Nephron (organoid): ENCODE data around the gene LPCAT3.

Experiments
- H3K27ac Mint-ChIP-seq, 3 experiments: 2 replicates each; pipeline ENCODE4 v1.8.0; 2020; ENCODE audit warnings: mixed read lengths in 3 of 3, mild to moderate bottlenecking in 2 of 3, moderate library complexity in 1 of 3
- H3K27me3 Mint-ChIP-seq: 2 replicates; pipeline ENCODE4 v1.8.0; 2021; ENCODE audit warnings: low read depth, mild to moderate bottlenecking, moderate library complexity, mixed read lengths
- H3K36me3 Mint-ChIP-seq: 2 replicates; pipeline ENCODE4 v1.8.0; 2020; ENCODE audit warnings: low read depth, mixed read lengths
- H3K4me1 Mint-ChIP-seq: 2 replicates; pipeline ENCODE4 v1.8.0; 2020; ENCODE audit warnings: mixed read lengths
- H3K4me3 Mint-ChIP-seq, 3 experiments: 2 replicates each; pipeline ENCODE4 v1.8.0; 2020; ENCODE audit warnings: mild to moderate bottlenecking in 3 of 3, mixed read lengths in 3 of 3, moderate library complexity in 2 of 3
- H3K9me3 Mint-ChIP-seq: 2 replicates; pipeline ENCODE4 v1.8.0; 2020; ENCODE audit warnings: mixed read lengths
- TF ChIP-seq, protein P1 (sequence below), 3 experiments: fragments of 200-600 bp; sonication (generic); IDR thresholded peaks; one replicate each; pipeline ENCODE4 v1.5.0; 2021; ENCODE audit warnings: antibody characterized with exemption in 3 of 3; ENCODE audit not compliant: unreplicated experiment in 3 of 3

Gene LPCAT3

DNA sequence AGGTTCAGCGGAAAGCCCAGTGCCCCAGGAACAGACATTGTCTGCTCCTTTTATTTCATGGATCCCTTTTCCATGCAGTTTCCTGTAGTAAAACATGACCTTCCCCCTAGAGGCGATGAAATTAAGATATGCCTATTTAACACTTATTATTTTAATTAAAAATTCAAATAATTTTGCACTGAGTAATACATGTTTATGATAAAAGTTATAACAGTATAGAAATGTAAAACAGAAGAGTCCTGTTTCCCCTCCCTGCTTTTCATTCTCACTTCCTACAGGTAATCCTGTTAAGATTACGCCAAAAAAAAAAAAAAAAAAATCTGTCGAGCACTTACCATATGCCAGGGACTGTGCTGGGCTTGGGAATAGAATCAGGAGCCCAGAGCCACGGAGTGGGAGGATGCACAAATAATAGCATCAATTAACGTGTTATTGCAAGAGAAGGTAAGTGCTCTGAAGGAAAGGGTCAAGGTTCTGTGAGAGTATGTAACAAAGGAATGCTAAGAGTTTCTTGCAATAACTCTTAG is 830 bp upstream of the LPCAT3 start:
- peaks cover 31% of the 10 kb centered on the region for H3K4me1 Mint-ChIP-seq
- H3K27me3 Mint-ChIP-seq: peaks cover 3% of the 10 kb centered on the region
- H3K4me3 Mint-ChIP-seq: peak overlapping the region; percentile 88 to 92 (median 91)
- TF ChIP-seq, protein P1, sequence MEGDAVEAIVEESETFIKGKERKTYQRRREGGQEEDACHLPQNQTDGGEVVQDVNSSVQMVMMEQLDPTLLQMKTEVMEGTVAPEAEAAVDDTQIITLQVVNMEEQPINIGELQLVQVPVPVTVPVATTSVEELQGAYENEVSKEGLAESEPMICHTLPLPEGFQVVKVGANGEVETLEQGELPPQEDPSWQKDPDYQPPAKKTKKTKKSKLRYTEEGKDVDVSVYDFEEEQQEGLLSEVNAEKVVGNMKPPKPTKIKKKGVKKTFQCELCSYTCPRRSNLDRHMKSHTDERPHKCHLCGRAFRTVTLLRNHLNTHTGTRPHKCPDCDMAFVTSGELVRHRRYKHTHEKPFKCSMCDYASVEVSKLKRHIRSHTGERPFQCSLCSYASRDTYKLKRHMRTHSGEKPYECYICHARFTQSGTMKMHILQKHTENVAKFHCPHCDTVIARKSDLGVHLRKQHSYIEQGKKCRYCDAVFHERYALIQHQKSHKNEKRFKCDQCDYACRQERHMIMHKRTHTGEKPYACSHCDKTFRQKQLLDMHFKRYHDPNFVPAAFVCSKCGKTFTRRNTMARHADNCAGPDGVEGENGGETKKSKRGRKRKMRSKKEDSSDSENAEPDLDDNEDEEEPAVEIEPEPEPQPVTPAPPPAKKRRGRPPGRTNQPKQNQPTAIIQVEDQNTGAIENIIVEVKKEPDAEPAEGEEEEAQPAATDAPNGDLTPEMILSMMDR (IDR thresholded peaks at IDR 0.05; ENCODE audit: unreplicated experiment in 3 of 3): no peak
- peaks cover 2% of the 10 kb centered on the region for H3K36me3 Mint-ChIP-seq
- H3K9me3 Mint-ChIP-seq: no peaks in the 10 kb centered on the region
- peak overlapping the region; percentile 77 to 97 (median 96) for H3K27ac Mint-ChIP-seq

DNA sequence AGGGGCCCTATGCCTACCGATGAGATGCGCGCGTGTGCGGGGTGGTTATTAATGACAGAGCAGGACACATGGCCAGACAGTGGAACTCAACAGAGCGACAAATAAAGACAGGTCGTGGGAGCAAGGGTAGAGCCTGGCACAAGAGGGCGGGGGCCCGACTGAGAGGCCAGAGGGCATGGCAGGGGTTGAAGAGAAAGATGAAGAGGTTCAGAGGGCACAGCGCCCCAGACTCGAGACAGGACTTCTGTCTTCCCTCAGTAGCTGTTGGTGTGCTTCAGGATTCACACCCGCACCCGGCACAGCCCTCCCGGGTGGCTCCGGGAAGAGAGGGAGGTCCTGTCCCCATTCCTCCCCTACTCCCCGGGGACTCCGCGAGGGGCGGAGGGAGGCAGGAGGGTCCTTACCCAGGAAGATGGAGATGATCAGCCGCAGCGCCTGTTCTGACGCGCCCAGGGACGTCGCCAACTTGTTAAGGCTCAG is 366 bp downstream of the LPCAT3 start:
- Mint-ChIP-seq H3K27me3 (no peaks in the 10 kb centered on the region), H3K36me3 (peaks cover 14% of the 10 kb centered on the region), H3K4me3 (peak overlapping the region; percentile 88 to 92 (median 91)), H3K9me3 (no peaks in the 10 kb centered on the region), H3K27ac (peak overlapping the region; percentile 71 to 97 (median 96)), H3K4me1 (peaks cover 31% of the 10 kb centered on the region)
- TF ChIP-seq, protein P1 (IDR thresholded peaks at IDR 0.05; ENCODE audit: unreplicated experiment in 3 of 3): no peak

DNA sequence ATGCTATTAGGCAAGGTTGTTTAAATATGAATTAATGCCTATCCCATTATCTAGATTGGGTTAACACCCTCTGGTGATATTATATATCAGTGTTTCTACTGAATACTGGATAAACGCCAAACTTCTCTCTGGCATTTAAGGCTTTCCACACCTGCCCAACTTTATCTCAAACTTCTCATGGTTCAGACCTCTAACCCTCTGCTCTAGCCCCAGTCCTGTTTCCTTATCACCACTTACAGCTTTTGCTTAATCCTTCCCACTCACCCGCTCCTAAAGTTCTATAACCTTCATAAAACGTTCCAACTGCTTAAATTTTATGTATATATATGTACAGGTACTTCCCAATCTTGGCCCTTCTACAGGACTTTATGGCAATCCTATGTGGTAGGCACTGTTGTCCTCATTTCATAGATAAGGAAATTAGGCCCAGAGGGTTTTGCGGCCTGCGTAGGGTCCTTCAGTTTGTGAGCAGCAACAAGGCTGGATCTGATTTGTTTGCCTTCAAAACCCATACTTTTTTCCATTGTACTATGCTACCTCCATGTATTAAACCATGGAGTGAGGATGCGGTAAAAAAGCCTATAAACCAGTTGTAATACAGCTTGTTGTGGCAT is 1.2 kb downstream of the LPCAT3 start:
- Mint-ChIP-seq H3K9me3 (no peaks in the 10 kb centered on the region), H3K36me3 (peaks cover 16% of the 10 kb centered on the region), H3K4me1 (peaks cover 31% of the 10 kb centered on the region), H3K27me3 (no peaks in the 10 kb centered on the region), H3K27ac (peak overlapping the region; percentile 71 to 97 (median 86)), H3K4me3 (peak overlapping the region; percentile 88 to 92 (median 91))
- TF ChIP-seq, protein P1 (IDR thresholded peaks at IDR 0.05; ENCODE audit: unreplicated experiment in 3 of 3): no peak

DNA sequence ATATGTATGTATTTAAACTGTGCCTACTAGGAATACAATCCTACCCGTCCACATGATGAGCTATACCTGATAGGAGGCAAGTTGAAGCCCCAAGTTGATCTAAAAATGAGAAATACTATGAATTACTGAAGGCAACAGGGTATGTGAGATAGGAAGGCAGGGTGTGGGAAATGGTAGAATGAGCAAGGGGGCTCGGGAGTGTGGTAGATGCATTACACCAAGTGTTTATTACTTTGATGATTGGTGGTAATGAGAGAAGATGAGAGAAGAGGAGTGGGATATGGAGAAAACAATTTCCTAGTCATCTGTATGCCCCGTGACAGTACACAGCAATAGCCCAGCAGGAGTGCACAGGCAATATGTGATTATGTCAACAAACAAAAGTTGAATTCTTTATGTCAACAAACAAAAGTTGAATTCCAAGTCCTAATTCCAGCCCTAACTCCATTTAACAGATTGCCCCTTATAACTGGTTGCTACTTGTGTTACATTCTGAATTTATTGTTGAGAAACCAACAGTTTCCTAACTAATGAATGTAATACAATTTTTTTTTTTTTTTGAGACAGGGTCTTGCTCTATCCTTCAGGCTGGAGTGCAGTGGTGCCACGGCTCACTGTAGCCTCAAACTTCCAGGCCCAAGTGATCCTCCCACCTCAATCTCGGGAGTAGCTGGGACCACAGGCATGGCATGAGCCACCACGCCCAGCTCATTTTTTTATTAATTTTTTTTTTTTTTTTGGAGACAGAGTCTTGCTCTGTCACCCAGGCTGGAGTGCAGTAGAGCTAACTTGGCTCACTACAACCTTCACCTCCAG is 2.5 kb downstream of the LPCAT3 start:
- H3K36me3 Mint-ChIP-seq: peaks cover 16% of the 10 kb centered on the region

DNA sequence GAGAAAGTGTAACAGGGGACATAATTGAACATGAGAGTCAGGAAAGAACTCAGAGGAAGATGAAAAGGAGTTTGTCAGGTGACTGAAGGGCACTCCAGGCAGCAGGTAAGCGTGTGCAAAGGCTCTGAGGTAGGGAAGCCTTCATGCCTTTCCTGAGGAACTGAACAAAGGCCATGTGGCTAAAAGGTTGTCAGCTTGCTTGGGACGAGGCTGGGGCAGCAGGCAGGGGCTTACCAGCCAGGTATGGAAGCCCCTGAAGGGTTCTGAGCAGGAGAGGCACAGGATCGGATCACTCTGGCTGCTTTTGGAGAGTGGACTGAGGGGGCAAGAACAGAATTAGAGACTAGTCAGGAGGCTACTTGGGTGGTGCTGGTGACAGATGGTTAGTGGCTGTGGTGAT is 5.2 kb downstream of the LPCAT3 start:
- H3K27me3 Mint-ChIP-seq: no peaks in the 10 kb centered on the region
- peaks cover 25% of the 10 kb centered on the region for H3K36me3 Mint-ChIP-seq
- TF ChIP-seq, protein P1 (IDR thresholded peaks at IDR 0.05; ENCODE audit: unreplicated experiment in 3 of 3): no peak
- H3K4me3 Mint-ChIP-seq: no peak overlapping the region
- H3K9me3 Mint-ChIP-seq: no peaks in the 10 kb centered on the region
- no peak overlapping the region for H3K27ac Mint-ChIP-seq
- H3K4me1 Mint-ChIP-seq: peaks cover 20% of the 10 kb centered on the region

More for the DNA sequence above, 2.5 kb downstream of the LPCAT3 start:
- H3K27ac Mint-ChIP-seq: peak overlapping the region in 2 of 3 experiments; percentile 0 to 2
- TF ChIP-seq, protein P1 (IDR thresholded peaks at IDR 0.05; ENCODE audit: unreplicated experiment in 3 of 3): no peak
- H3K27me3 Mint-ChIP-seq: no peaks in the 10 kb centered on the region
- H3K9me3 Mint-ChIP-seq: no peaks in the 10 kb centered on the region
- H3K4me1 Mint-ChIP-seq: peaks cover 31% of the 10 kb centered on the region
- peak overlapping the region; percentile 26 to 49 (median 44) for H3K4me3 Mint-ChIP-seq
